Activated CD4-positive, alpha-beta T cell treated with anti-CD3 and anti-CD28 coated beads, Interleukin-2, amount 10 ng/mL, durations not matched to agents 24 days and 14 days (primary cell): ENCODE results near the gene DNAH9. TPM values are rescaled to one million over a fixed set of nuclear protein-coding genes. Genes with fewer than 3 reads are reported as not detected.

ENCODE experiments used
- DNase-seq: peaks from one replicate; pipeline ENCODE4 v3.0.0; 2022
- H3K27ac Mint-ChIP-seq: one replicate; pipeline ENCODE4 v1.8.0; 2022; ENCODE audit warnings: mild to moderate bottlenecking, mixed read lengths
- H3K27me3 Mint-ChIP-seq: one replicate; pipeline ENCODE4 v1.8.0; 2022; ENCODE audit warnings: mixed read lengths
- H3K36me3 Mint-ChIP-seq: one replicate; pipeline ENCODE4 v1.8.0; 2022; ENCODE audit warnings: low read depth, mild to moderate bottlenecking, mixed read lengths
- H3K4me1 Mint-ChIP-seq: one replicate; pipeline ENCODE4 v1.8.0; 2021; ENCODE audit warnings: mixed read lengths
- H3K4me3 Mint-ChIP-seq: one replicate; pipeline ENCODE4 v1.8.0; 2022; ENCODE audit warnings: mild to moderate bottlenecking, moderate library complexity, mixed read lengths
- H3K9me3 Mint-ChIP-seq: one replicate; pipeline ENCODE4 v1.8.0; 2021; ENCODE audit warnings: mixed read lengths
- intact Hi-C: fragments of 100-400 bp; cut with micrococcal nuclease; formaldehyde crosslinking; loops from one replicate; pipeline ENCODE4 v1.15.1; 2023
- total RNA-seq: library from RNA; stranded (reverse); gene quantifications from 2 replicates; pipeline ENCODE4 v1.2.3, GENCODE V29; 2022

DNAH9 gene
- total RNA-seq, 1 donor from 2014 or later, result not detected

DNA sequence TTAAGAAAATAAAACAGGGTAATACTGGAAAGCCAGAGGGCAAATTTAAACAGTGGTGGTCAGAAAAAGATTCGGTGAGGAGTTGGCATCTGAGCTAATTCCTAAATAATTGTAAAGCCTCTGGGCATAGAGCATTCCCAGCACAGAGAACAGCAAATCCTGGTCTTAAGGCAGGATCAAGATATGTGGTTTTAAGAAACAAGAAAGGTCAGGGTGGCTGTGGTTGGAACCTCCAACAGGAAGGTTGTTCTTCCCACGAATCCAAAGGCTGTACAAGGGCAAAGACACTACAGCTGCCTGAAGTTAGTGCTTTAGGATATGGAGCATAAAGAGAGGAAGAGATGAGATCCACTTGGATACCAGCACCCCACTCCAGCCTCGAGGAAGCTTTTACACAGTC lies 284.4 kb downstream of the DNAH9 start:
- Mint-ChIP-seq H3K27me3 (no peaks in the 10 kb centered on the region), H3K27ac (no peak overlapping the region), H3K4me1 (no peaks in the 10 kb centered on the region), H3K9me3 (no peaks in the 10 kb centered on the region), H3K36me3 (no peaks in the 10 kb centered on the region), H3K4me3 (no peak overlapping the region)
- intact Hi-C loops, result no loop called here
- DNase-seq, result no peak

DNA sequence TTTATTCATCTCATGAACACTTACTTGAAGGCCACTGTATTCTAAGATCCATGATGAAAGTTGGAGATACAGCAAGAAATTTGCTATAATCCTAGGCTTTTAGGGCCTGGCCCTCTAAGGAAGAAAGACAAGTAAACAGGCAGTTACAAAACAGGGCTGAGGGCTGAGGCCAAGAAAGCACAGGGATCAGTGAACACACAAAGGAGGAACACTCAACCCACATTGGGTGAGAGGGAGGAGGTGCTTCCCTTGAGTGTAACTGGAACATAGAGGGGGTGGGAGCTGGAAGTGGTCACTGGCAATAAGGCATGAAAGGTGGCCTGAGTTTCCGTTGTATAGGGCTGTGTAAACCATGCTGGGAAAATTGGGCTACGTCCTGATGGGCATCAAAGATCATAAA lies 286.8 kb downstream of the DNAH9 start:
- H3K27me3 Mint-ChIP-seq, result no peaks in the 10 kb centered on the region
- DNase-seq, result no peak
- H3K27ac Mint-ChIP-seq, result no peak overlapping the region
- H3K9me3 Mint-ChIP-seq, result no peaks in the 10 kb centered on the region
- H3K36me3 Mint-ChIP-seq, result no peaks in the 10 kb centered on the region
- intact Hi-C loops, result no loop called here
- no peaks in the 10 kb centered on the region for H3K4me1 Mint-ChIP-seq
- no peak overlapping the region for H3K4me3 Mint-ChIP-seq

GRCh38 chr17:11889266-11889665 lies 291.0 kb downstream of the DNAH9 start:
- Mint-ChIP-seq H3K4me1 (no peaks in the 10 kb centered on the region), H3K36me3 (no peaks in the 10 kb centered on the region), H3K27me3 (no peaks in the 10 kb centered on the region), H3K27ac (no peak overlapping the region), H3K4me3 (no peak overlapping the region), H3K9me3 (no peaks in the 10 kb centered on the region)
- intact Hi-C loops, result no loop called here
- DNase-seq, result no peak

- DNase-seq, result no peak
- Mint-ChIP-seq H3K27ac (no peak overlapping the region), H3K27me3 (no peaks in the 10 kb centered on the region), H3K9me3 (no peaks in the 10 kb centered on the region), H3K4me3 (no peak overlapping the region), H3K4me1 (no peaks in the 10 kb centered on the region), H3K36me3 (no peaks in the 10 kb centered on the region)
- intact Hi-C loops, result no loop called here
Measured at GRCh38 chr17:11893862-11894261, 295.6 kb downstream of the DNAH9 start.

DNA sequence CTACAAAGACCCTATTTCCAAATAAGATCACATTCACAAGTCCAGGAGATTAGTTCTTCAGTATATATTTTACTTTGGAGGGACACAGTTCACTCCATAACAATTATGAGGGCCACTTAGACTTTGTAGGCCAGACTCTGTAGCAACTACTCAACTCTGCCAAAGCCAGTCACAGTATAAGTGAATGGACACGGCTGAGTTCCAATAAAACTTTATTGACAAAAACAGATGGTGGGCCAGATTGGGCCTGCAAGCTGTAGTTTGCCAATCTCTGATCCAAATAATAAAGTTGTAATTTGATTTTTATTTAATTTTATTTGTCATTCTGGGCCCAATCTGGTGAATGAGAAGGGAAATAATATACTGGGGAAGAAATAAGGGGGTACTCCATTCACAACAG lies 297.9 kb downstream of the DNAH9 start:
- DNase-seq, result no peak
- no peak overlapping the region for H3K27ac Mint-ChIP-seq
- no peaks in the 10 kb centered on the region for H3K4me1 Mint-ChIP-seq
- no peak overlapping the region for H3K4me3 Mint-ChIP-seq
- no peaks in the 10 kb centered on the region for H3K27me3 Mint-ChIP-seq
- intact Hi-C loops, result no loop called here
- no peaks in the 10 kb centered on the region for H3K9me3 Mint-ChIP-seq
- H3K36me3 Mint-ChIP-seq, result no peaks in the 10 kb centered on the region

GRCh38 chr17:11898526-11899235 lies 300.4 kb downstream of the DNAH9 start:
- no peak overlapping the region for H3K4me3 Mint-ChIP-seq
- intact Hi-C loops, result no loop called here
- DNase-seq, result no peak
- no peaks in the 10 kb centered on the region for H3K9me3 Mint-ChIP-seq
- no peaks in the 10 kb centered on the region for H3K4me1 Mint-ChIP-seq
- no peaks in the 10 kb centered on the region for H3K36me3 Mint-ChIP-seq
- no peak overlapping the region for H3K27ac Mint-ChIP-seq
- H3K27me3 Mint-ChIP-seq, result no peaks in the 10 kb centered on the region

DNA sequence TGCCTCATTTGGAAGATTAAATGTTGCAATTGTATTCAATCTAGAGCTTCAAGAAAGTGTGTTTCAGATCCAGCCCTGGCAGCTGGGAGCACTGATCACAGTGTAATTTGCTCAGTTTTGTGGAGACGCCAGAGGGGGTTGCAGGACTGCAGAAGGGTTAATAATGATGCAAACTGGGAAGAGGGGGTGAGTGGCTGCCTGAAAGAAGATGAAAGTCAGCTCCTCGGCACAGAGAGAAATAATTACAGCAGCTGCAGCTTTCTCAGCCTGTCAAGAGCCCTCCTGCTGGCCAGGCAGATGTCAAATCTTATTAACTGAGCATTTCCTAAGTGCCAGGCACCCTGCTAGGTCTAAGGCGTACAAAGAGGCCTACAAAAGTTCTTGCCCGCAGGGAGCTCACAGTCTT lies 301.3 kb downstream of the DNAH9 start:
- Mint-ChIP-seq H3K9me3 (no peaks in the 10 kb centered on the region), H3K4me3 (no peak overlapping the region), H3K36me3 (no peaks in the 10 kb centered on the region), H3K27ac (no peak overlapping the region), H3K27me3 (no peaks in the 10 kb centered on the region), H3K4me1 (no peaks in the 10 kb centered on the region)
- intact Hi-C loops, result no loop called here
- no peak for DNase-seq

- no peak for DNase-seq
- Mint-ChIP-seq H3K36me3 (no peaks in the 10 kb centered on the region), H3K4me3 (no peak overlapping the region), H3K27ac (no peak overlapping the region), H3K9me3 (no peaks in the 10 kb centered on the region), H3K4me1 (no peaks in the 10 kb centered on the region), H3K27me3 (no peaks in the 10 kb centered on the region)
- intact Hi-C loops, result no loop called here
Measured at GRCh38 chr17:11900041-11900476, 301.8 kb downstream of the DNAH9 start.

- no peaks in the 10 kb centered on the region for H3K4me1 Mint-ChIP-seq
- intact Hi-C loops, result no loop called here
Measured at GRCh38 chr17:11900655-11901054, 302.4 kb downstream of the DNAH9 start.

DNA sequence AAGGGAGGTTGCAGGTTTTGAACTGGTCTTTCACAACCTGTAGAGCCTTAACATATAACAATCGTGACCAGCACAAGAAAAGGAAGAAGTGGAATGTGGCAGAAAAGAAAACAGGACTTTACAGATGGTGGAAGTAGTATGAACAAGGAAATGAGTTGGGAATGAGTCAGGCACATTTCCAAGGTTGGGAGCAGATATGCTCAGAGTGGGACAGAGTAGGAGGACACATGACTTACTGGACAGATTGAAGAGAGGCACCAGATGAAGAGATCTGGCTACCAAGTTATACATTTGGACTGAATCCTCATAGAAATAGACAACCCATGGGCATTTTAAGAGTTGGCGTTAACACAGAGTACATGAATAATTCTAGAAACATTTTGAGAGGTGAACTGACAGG lies 303.7 kb downstream of the DNAH9 start:
- no peak overlapping the region for H3K27ac Mint-ChIP-seq
- no peaks in the 10 kb centered on the region for H3K4me1 Mint-ChIP-seq
- H3K9me3 Mint-ChIP-seq, result no peaks in the 10 kb centered on the region
- no peaks in the 10 kb centered on the region for H3K27me3 Mint-ChIP-seq
- intact Hi-C loops, result no loop called here
- H3K36me3 Mint-ChIP-seq, result no peaks in the 10 kb centered on the region
- DNase-seq, result no peak
- no peak overlapping the region for H3K4me3 Mint-ChIP-seq

More at GRCh38 chr17:11900655-11901054, 302.4 kb downstream of the DNAH9 start:
- no peaks in the 10 kb centered on the region for H3K9me3 Mint-ChIP-seq
- no peak overlapping the region for H3K27ac Mint-ChIP-seq
- H3K4me3 Mint-ChIP-seq, result no peak overlapping the region
- H3K36me3 Mint-ChIP-seq, result no peaks in the 10 kb centered on the region
- no peaks in the 10 kb centered on the region for H3K27me3 Mint-ChIP-seq
- DNase-seq, result no peak

- no peak for DNase-seq
- Mint-ChIP-seq H3K27ac (no peak overlapping the region), H3K9me3 (peaks cover 4% of the 10 kb centered on the region), H3K36me3 (no peaks in the 10 kb centered on the region), H3K27me3 (no peaks in the 10 kb centered on the region), H3K4me3 (no peak overlapping the region), H3K4me1 (no peaks in the 10 kb centered on the region)
- intact Hi-C loops, result no loop called here
Measured at GRCh38 chr17:11908711-11909146, 310.5 kb downstream of the DNAH9 start.

- Mint-ChIP-seq H3K4me1 (no peaks in the 10 kb centered on the region), H3K9me3 (peaks cover 4% of the 10 kb centered on the region), H3K27ac (no peak overlapping the region), H3K4me3 (no peak overlapping the region), H3K36me3 (no peaks in the 10 kb centered on the region), H3K27me3 (no peaks in the 10 kb centered on the region)
- intact Hi-C loops, result no loop called here
- DNase-seq, result no peak
Measured at GRCh38 chr17:11909348-11909747, 311.1 kb downstream of the DNAH9 start.

- Mint-ChIP-seq H3K27me3 (no peaks in the 10 kb centered on the region), H3K9me3 (peaks cover 17% of the 10 kb centered on the region), H3K4me3 (no peak overlapping the region), H3K4me1 (no peaks in the 10 kb centered on the region), H3K27ac (no peak overlapping the region), H3K36me3 (no peaks in the 10 kb centered on the region)
- intact Hi-C loops, result no loop called here
- no peak for DNase-seq
Measured at GRCh38 chr17:11916091-11916490, 317.8 kb downstream of the DNAH9 start.

- Mint-ChIP-seq H3K36me3 (no peaks in the 10 kb centered on the region), H3K27me3 (no peaks in the 10 kb centered on the region), H3K9me3 (peaks cover 13% of the 10 kb centered on the region), H3K4me3 (no peak overlapping the region), H3K27ac (no peak overlapping the region), H3K4me1 (no peaks in the 10 kb centered on the region)
- intact Hi-C loops, result no loop called here
- DNase-seq, result no peak
Measured at GRCh38 chr17:11917415-11917814, 319.1 kb downstream of the DNAH9 start.

DNA sequence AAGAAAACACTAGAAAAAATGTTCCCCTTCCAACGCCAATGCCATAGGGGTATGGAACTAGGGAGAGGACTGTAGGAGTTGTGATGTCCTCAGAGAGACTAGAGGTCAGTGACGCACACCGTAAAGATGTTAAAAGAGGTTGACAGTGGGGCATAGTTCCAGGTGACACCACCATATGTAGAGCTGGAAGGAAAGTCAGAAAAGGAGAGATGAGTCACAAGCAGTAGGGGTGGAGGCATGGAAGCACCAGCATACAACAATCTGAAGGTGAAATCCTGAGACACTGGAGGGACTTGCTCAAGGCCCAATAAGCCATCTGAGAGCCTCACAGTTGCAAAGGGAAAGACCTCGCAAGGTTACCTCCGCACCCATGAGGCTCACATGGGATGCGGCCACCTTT lies 323.0 kb downstream of the DNAH9 start:
- intact Hi-C loops, result no loop called here

More for the DNA sequence above, 323.0 kb downstream of the DNAH9 start:
- no peaks in the 10 kb centered on the region for H3K36me3 Mint-ChIP-seq
- no peaks in the 10 kb centered on the region for H3K27me3 Mint-ChIP-seq
- no peaks in the 10 kb centered on the region for H3K4me1 Mint-ChIP-seq
- no peak overlapping the region for H3K4me3 Mint-ChIP-seq
- H3K27ac Mint-ChIP-seq, result no peak overlapping the region
- no peak for DNase-seq
- H3K9me3 Mint-ChIP-seq, result peaks cover 10% of the 10 kb centered on the region
